ENCODE measurements around the gene NFYA.

DNA sequence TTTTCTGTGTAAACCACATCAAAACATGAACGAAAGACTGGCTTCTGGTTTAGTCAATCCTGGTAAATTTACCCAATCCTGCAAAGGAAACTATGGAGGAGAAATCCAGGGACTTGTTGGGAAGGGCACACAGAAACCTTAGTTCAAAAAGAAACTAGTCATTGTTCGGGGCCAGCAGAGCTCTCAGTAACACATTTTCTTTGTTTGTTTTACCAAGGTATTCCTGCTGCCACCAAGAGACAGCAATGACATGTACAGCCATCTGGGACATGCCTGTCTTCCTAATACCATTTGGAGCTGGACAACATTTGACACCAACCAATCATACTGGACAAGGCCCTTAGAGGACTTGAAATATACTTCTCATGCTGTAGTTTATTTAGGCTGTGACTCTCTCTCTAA, 8.9 kb upstream of the NFYA start:
- TF ChIP-seq, protein P1, sequence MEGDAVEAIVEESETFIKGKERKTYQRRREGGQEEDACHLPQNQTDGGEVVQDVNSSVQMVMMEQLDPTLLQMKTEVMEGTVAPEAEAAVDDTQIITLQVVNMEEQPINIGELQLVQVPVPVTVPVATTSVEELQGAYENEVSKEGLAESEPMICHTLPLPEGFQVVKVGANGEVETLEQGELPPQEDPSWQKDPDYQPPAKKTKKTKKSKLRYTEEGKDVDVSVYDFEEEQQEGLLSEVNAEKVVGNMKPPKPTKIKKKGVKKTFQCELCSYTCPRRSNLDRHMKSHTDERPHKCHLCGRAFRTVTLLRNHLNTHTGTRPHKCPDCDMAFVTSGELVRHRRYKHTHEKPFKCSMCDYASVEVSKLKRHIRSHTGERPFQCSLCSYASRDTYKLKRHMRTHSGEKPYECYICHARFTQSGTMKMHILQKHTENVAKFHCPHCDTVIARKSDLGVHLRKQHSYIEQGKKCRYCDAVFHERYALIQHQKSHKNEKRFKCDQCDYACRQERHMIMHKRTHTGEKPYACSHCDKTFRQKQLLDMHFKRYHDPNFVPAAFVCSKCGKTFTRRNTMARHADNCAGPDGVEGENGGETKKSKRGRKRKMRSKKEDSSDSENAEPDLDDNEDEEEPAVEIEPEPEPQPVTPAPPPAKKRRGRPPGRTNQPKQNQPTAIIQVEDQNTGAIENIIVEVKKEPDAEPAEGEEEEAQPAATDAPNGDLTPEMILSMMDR (IDR thresholded peaks at IDR 0.05): no peak
- TF ChIP-seq POLR2A (IDR thresholded peaks at IDR 0.05): no peak
